HEK293 (cell line): ENCODE results near the gene ARNT2.

Experiments used
- CTCF ChIA-PET: fragments of 350-600 bp; formaldehyde crosslinking; extraction: SDS; loops from one replicate; lab custom pipeline; 2021; ENCODE audit warnings: antibody characterized with exemption; lab: Yijun Ruan, JAX
- POLR2A ChIA-PET: fragments of 300-600 bp; formaldehyde crosslinking; extraction: SDS; loops from one replicate; lab custom pipeline; 2020; ENCODE audit warnings: antibody characterized with exemption, inconsistent platforms; lab: Yijun Ruan, JAX
- H3K27ac ChIP-seq: fragments of 200-500 bp; sonication (Bioruptor generic); 2 replicates; pipeline ENCODE4 v1.5.1; 2014; ENCODE audit warnings: low read depth, low read length, control low read depth, inconsistent platforms; ENCODE audit errors: extremely low read depth
- H3K36me3 ChIP-seq, 2 experiments: fragments of 200-500 bp in 1 of 2; sonication (Bioruptor generic) in 1 of 2; 1 replicate in 1 of 2; 2 replicates in 1 of 2; pipeline ENCODE4 v1.5.1; 2014 to 2017; ENCODE audit warnings: inconsistent platforms in 2 of 2, low read length in 2 of 2; ENCODE audit not compliant: control insufficient read depth in 2 of 2, insufficient read depth in 1 of 2
- H3K4me1 ChIP-seq: fragments of 200-500 bp; sonication (Bioruptor generic); 2 replicates; pipeline ENCODE4 v1.5.1; 2014; ENCODE audit warnings: mild to moderate bottlenecking, low read length, inconsistent platforms; ENCODE audit not compliant: control insufficient read depth, insufficient read depth
- H3K4me3 ChIP-seq: 2 replicates; pipeline ENCODE4 v1.5.1; 2011; ENCODE audit warnings: low read depth, mild to moderate bottlenecking, control low read depth, low read length, moderate library complexity
- H3K9me3 ChIP-seq: fragments of 200-500 bp; sonication (Bioruptor generic); 2 replicates; pipeline ENCODE4 v1.5.1; 2014; ENCODE audit warnings: low read depth, low read length, inconsistent platforms; ENCODE audit not compliant: control insufficient read depth, insufficient read depth
- BCL11A ChIP-seq: fragments of 450-650 bp; formaldehyde crosslinking; IDR thresholded peaks from 2 replicates; pipeline ENCODE4 v1.5.1; 2016; ENCODE audit warnings: low read depth, missing biosample characterization, missing genetic modification characterization
- CTCF ChIP-seq: fragments of 450-650 bp; formaldehyde crosslinking; IDR thresholded peaks from 2 replicates; pipeline ENCODE4 v1.5.1; 2016; ENCODE audit warnings: missing biosample characterization, missing genetic modification characterization
- GFI1B ChIP-seq: fragments of 450-650 bp; formaldehyde crosslinking; IDR thresholded peaks from 2 replicates; pipeline ENCODE4 v1.5.1; 2016; ENCODE audit warnings: missing biosample characterization, missing genetic modification characterization
- PRDM4 ChIP-seq: fragments of 450-650 bp; formaldehyde crosslinking; IDR thresholded peaks from 2 replicates; pipeline ENCODE4 v1.5.1; 2017; ENCODE audit warnings: missing biosample characterization, missing genetic modification characterization
- PRDM6 ChIP-seq: fragments of 450-650 bp; formaldehyde crosslinking; IDR thresholded peaks from 2 replicates; pipeline ENCODE4 v1.5.1; 2017; ENCODE audit warnings: missing biosample characterization, missing genetic modification characterization
- SCRT1 ChIP-seq: fragments of 450-650 bp; formaldehyde crosslinking; IDR thresholded peaks from 2 replicates; pipeline ENCODE4 v1.5.1; 2016; ENCODE audit warnings: missing biosample characterization, missing genetic modification characterization, borderline replicate concordance
- ZBTB10 ChIP-seq: fragments of 450-650 bp; formaldehyde crosslinking; IDR thresholded peaks from 2 replicates; pipeline ENCODE4 v1.5.1; 2016; ENCODE audit warnings: missing biosample characterization, missing genetic modification characterization
- ZBTB11 ChIP-seq: fragments of 450-650 bp; formaldehyde crosslinking; conservative IDR thresholded peaks from 2 replicates; pipeline ENCODE4 v1.5.1; 2016; ENCODE audit warnings: low read depth, missing biosample characterization, missing genetic modification characterization
- ZNF133 ChIP-seq: fragments of 450-650 bp; formaldehyde crosslinking; IDR thresholded peaks from 2 replicates; pipeline ENCODE4 v1.5.1; 2016; ENCODE audit warnings: missing biosample characterization, missing genetic modification characterization
- ZNF174 ChIP-seq: fragments of 450-650 bp; formaldehyde crosslinking; IDR thresholded peaks from 2 replicates; pipeline ENCODE4 v1.5.0; 2017; ENCODE audit warnings: missing biosample characterization, mild to moderate bottlenecking, missing genetic modification characterization
- ZNF239 ChIP-seq: fragments of 450-650 bp; formaldehyde crosslinking; IDR thresholded peaks from 2 replicates; pipeline ENCODE4 v1.5.1; 2016; ENCODE audit warnings: missing biosample characterization, missing genetic modification characterization
- ZNF639 ChIP-seq: fragments of 450-650 bp; formaldehyde crosslinking; IDR thresholded peaks from 2 replicates; pipeline ENCODE4 v1.5.1; 2016; ENCODE audit warnings: missing biosample characterization, missing genetic modification characterization
- ZNF645 ChIP-seq: fragments of 450-650 bp; formaldehyde crosslinking; IDR thresholded peaks from 2 replicates; pipeline ENCODE4; 2016; ENCODE audit warnings: missing biosample characterization, missing genetic modification characterization
- ZNF660 ChIP-seq: fragments of 450-650 bp; IDR thresholded peaks from 2 replicates; pipeline ENCODE4 v1.5.1; 2018; ENCODE audit warnings: missing biosample characterization, mild to moderate bottlenecking, missing genetic modification characterization
- ZNF768 ChIP-seq: fragments of 450-650 bp; formaldehyde crosslinking; IDR thresholded peaks from 2 replicates; pipeline ENCODE4 v1.5.1; 2018; ENCODE audit warnings: missing biosample characterization, mild to moderate bottlenecking, missing genetic modification characterization
- ZXDB ChIP-seq: fragments of 450-650 bp; formaldehyde crosslinking; IDR thresholded peaks from 2 replicates; pipeline ENCODE4 v1.5.1; 2016; ENCODE audit warnings: missing biosample characterization, missing genetic modification characterization

Gene ARNT2

GRCh38 chr15:80497221-80497620 lies 93.0 kb downstream of the ARNT2 start (continued):
- TF ChIP-seq ZNF639 (tag by site-specific recombination) (no peak), ZNF768 (tag by site-specific recombination) (no peak), CTCF (no peak), ZNF239 (tag by site-specific recombination) (no peak), ZBTB11 (tag by site-specific recombination) (no peak), ZNF174 (no peak)

- H3K4me3 ChIP-seq: no peak overlapping the region
- no peak overlapping the region for H3K27ac ChIP-seq
- POLR2A ChIA-PET: no interaction called here
- H3K9me3 ChIP-seq: no peaks in the 10 kb centered on the region
- H3K36me3 ChIP-seq: no peaks in the 10 kb centered on the region
- H3K4me1 ChIP-seq: peaks cover 4% of the 10 kb centered on the region; the same call in 1 of the 2 replicates
- CTCF ChIA-PET: no interaction called here
- TF ChIP-seq ZXDB (tag by site-specific recombination) (no peak), PRDM4 (tag by site-specific recombination) (no peak), PRDM6 (no peak), BCL11A (no peak), ZNF133 (no peak), SCRT1 (no peak), ZNF660 (no peak), GFI1B (tag by site-specific recombination) (no peak), ZBTB11 (tag by site-specific recombination) (no peak), ZBTB10 (tag by site-specific recombination) (no peak), ZNF645 (tag by site-specific recombination) (no peak)
These were observed 94.5 kb downstream of the ARNT2 start for GRCh38 chr15:80498652-80499051.
